GM18951 (cell line): ENCODE measurements around the gene AKAP9.

Experiments used
- POLR2A ChIP-seq: IDR thresholded peaks from 4 replicates; pipeline ENCODE4 v1.6.1; 2011; ENCODE audit warnings: mild to moderate bottlenecking; ENCODE audit not compliant: insufficient read length, insufficient read depth; ENCODE audit errors: extremely low read depth
- in situ Hi-C: fragments of 300-500 bp; cut with MboI; formaldehyde crosslinking; loops from one replicate; pipeline ENCODE4 v1.12.0; 2022; ENCODE audit warnings: low sequenced_read_pairs, mixed read lengths, inconsistent platforms; ENCODE audit not compliant: unreplicated experiment

AKAP9 gene

DNA sequence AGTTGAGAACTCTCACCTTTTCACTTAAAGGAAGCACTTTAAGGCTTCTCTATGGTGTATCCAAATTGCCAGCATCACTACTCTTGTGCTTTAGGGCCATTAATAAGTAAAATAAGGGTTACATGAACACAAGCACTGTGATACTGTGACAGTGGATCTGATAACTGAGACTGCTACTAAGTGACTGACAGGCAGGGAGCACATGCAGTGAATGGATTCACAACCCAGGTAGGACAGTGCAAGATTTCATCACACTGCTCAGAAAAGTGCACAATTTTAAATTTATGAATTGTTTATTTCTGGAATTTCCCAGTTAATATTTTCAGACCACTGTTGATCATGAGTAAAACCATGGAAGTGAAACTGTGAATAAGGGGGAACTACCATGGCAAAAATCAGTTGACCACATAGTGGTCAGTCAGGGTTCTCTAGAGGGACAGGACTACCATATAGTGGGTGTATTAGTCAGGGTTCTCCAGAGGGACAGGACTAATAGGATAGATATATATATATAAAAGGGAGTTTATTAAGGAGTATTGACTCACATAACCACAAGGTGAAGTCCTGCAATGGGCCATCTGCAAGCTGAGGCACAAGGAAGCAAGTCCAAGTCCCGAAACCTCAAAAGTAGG lies 214.6 kb downstream of the AKAP9 start:
- no peak for TF ChIP-seq POLR2A
- in situ Hi-C loops = no loop called here

- no peak for TF ChIP-seq POLR2A
- in situ Hi-C loops = no loop called here
These were observed 216.3 kb downstream of the AKAP9 start for GRCh38 chr7:92156990-92157389.

DNA sequence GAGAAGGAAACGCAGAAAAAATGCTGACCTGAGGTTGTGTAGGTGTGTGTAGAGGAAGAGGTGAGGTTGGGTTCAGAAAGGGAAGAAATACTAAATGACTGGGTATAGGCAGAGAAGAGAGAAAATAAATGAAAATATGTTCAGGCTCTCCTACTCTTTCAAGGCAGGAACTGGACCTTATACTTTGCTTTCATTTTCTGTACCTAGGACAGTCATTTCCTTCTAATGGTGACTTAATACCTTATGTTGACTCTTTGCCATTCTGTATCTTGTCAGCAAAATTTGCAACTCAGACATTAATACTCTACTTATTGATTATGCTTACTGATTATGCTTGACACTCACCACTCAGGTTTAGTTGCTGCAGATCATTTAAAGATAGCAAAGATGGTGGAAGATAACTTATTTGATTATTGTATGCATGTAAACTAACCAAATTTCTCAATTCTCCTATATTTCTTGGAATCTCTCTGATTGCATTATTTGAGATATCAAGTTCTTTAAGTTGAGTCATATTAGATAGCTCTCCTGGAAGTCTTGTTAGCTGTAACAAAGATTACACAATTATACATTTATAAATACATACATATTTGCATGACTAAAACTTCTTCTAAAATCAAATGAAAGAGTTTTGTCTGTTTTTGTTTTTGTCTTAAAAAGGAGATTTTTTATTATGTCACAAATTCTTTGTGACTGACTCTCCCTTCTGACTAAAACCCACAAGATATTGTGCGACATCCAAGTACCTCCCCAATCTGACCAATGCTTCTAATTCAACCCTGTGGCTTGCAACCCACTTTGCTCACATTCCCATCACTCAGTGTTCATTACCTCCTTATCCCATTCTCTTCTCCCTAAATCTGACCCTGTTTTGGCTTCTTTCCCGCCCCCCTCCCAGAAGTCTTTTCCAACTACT lies 218.3 kb downstream of the AKAP9 start:
- in situ Hi-C loops = no loop called here
- no peak for TF ChIP-seq POLR2A
